Liver (tissue), 3 donors: Measurements from ENCODE around the gene ACSL6.

Experiments used
- JUND ChIP-seq, 2 donors: IDR thresholded peaks; 2 replicates each; pipeline ENCODE4 v1.6.1; 2016; ENCODE audit warnings: antibody characterized with exemption in 2 of 2
- RAD21 ChIP-seq, 2 donors: IDR thresholded peaks; 2 replicates each; pipeline ENCODE4 v1.6.1; 2016; ENCODE audit warnings: antibody characterized with exemption in 2 of 2, mild to moderate bottlenecking in 2 of 2
- YY1 ChIP-seq: IDR thresholded peaks from 2 replicates; pipeline ENCODE4 v1.6.1; 2016; ENCODE audit warnings: antibody characterized with exemption, mild to moderate bottlenecking
- TF ChIP-seq, protein P1 (sequence below): fragments of 150-350 bp; IDR thresholded peaks from 2 replicates; pipeline ENCODE4 v1.5.1; 2017; ENCODE audit warnings: improper control_type of control experiment, low read depth, low read length; ENCODE audit not compliant: missing input control
- TF ChIP-seq, protein P2 (sequence below): IDR thresholded peaks from 2 replicates; pipeline ENCODE4 v1.6.1; 2016; ENCODE audit warnings: antibody characterized with exemption
- TF ChIP-seq, protein P3 (sequence below): IDR thresholded peaks from 2 replicates; pipeline ENCODE4 v1.6.1; 2016; ENCODE audit warnings: antibody characterized with exemption
- TF ChIP-seq, protein P4 (sequence below): IDR thresholded peaks from 2 replicates; pipeline ENCODE4 v1.6.1; 2016; ENCODE audit warnings: antibody characterized with exemption, mild to moderate bottlenecking
- donor health status: healthy.
- donor health status: healthy.

DNA sequence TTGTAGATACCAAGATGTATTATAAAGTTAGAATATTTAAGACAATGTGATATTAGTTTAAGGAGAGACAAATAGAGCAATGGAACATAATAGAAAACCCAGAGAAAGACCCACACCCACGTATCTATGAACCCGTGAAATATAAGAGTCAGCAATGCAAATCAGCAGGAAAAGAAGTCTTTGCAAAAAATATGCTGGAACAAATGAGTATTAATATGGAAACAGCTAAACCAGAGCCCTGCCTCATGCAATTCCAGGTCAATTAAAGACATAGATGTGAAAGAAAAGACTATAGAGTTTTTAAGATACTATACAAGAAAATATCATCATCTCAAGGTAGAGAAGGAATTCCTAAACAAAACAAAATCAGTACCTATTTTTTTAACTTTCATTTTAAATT, 25.9 kb upstream of the ACSL6 start:
- TF ChIP-seq, protein P1, sequence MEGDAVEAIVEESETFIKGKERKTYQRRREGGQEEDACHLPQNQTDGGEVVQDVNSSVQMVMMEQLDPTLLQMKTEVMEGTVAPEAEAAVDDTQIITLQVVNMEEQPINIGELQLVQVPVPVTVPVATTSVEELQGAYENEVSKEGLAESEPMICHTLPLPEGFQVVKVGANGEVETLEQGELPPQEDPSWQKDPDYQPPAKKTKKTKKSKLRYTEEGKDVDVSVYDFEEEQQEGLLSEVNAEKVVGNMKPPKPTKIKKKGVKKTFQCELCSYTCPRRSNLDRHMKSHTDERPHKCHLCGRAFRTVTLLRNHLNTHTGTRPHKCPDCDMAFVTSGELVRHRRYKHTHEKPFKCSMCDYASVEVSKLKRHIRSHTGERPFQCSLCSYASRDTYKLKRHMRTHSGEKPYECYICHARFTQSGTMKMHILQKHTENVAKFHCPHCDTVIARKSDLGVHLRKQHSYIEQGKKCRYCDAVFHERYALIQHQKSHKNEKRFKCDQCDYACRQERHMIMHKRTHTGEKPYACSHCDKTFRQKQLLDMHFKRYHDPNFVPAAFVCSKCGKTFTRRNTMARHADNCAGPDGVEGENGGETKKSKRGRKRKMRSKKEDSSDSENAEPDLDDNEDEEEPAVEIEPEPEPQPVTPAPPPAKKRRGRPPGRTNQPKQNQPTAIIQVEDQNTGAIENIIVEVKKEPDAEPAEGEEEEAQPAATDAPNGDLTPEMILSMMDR: no peak
- TF ChIP-seq, protein P2, sequence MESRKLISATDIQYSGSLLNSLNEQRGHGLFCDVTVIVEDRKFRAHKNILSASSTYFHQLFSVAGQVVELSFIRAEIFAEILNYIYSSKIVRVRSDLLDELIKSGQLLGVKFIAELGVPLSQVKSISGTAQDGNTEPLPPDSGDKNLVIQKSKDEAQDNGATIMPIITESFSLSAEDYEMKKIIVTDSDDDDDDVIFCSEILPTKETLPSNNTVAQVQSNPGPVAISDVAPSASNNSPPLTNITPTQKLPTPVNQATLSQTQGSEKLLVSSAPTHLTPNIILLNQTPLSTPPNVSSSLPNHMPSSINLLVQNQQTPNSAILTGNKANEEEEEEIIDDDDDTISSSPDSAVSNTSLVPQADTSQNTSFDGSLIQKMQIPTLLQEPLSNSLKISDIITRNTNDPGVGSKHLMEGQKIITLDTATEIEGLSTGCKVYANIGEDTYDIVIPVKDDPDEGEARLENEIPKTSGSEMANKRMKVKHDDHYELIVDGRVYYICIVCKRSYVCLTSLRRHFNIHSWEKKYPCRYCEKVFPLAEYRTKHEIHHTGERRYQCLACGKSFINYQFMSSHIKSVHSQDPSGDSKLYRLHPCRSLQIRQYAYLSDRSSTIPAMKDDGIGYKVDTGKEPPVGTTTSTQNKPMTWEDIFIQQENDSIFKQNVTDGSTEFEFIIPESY: no peak
- TF ChIP-seq RAD21 (IDR thresholded peaks at IDR 0.05) (no peak), JUND (IDR thresholded peaks at IDR 0.05) (no peak), YY1 (no peak)
- TF ChIP-seq, protein P3, sequence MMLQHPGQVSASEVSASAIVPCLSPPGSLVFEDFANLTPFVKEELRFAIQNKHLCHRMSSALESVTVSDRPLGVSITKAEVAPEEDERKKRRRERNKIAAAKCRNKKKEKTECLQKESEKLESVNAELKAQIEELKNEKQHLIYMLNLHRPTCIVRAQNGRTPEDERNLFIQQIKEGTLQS: no peak
- TF ChIP-seq, protein P4, sequence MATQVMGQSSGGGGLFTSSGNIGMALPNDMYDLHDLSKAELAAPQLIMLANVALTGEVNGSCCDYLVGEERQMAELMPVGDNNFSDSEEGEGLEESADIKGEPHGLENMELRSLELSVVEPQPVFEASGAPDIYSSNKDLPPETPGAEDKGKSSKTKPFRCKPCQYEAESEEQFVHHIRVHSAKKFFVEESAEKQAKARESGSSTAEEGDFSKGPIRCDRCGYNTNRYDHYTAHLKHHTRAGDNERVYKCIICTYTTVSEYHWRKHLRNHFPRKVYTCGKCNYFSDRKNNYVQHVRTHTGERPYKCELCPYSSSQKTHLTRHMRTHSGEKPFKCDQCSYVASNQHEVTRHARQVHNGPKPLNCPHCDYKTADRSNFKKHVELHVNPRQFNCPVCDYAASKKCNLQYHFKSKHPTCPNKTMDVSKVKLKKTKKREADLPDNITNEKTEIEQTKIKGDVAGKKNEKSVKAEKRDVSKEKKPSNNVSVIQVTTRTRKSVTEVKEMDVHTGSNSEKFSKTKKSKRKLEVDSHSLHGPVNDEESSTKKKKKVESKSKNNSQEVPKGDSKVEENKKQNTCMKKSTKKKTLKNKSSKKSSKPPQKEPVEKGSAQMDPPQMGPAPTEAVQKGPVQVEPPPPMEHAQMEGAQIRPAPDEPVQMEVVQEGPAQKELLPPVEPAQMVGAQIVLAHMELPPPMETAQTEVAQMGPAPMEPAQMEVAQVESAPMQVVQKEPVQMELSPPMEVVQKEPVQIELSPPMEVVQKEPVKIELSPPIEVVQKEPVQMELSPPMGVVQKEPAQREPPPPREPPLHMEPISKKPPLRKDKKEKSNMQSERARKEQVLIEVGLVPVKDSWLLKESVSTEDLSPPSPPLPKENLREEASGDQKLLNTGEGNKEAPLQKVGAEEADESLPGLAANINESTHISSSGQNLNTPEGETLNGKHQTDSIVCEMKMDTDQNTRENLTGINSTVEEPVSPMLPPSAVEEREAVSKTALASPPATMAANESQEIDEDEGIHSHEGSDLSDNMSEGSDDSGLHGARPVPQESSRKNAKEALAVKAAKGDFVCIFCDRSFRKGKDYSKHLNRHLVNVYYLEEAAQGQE: no peak
